Uterus (tissue), 4 donors: Measurements from ENCODE around the gene ADGRL3. TPM values are rescaled to one million over a fixed set of nuclear protein-coding genes. Genes with fewer than 3 reads are reported as not detected.

Source experiments
- DNase-seq, 2 donors: peaks; one replicate each; pipeline ENCODE4 v3.0.0-alpha.2; 2019 to 2020
- H3K27ac ChIP-seq, 2 donors: fragments of 200-600 bp; sonication (generic); 1 replicate in 1 of 2; 2 replicates in 1 of 2; pipeline ENCODE4 v1.5.1; 2016 to 2018
- H3K27me3 ChIP-seq, 2 donors: fragments of 200-600 bp; sonication (generic); one replicate each; pipeline ENCODE4 v1.5.1; 2018 to 2019; ENCODE audit warnings: control low read depth in 1 of 2
- H3K36me3 ChIP-seq, 2 donors: fragments of 200-600 bp; sonication (generic); one replicate each; pipeline ENCODE4 v1.5.1; 2019; ENCODE audit warnings: control low read depth in 1 of 2
- H3K4me1 ChIP-seq, 2 donors: fragments of 200-600 bp; sonication (generic); one replicate each; pipeline ENCODE4 v1.5.1; 2018 to 2019; ENCODE audit warnings: control low read depth in 1 of 2
- H3K4me3 ChIP-seq, 2 donors: fragments of 200-600 bp; sonication (generic); 1 replicate in 1 of 2; 2 replicates in 1 of 2; pipeline ENCODE4 v1.5.1; 2018 to 2019; ENCODE audit warnings: mild to moderate bottlenecking in 1 of 2
- H3K9me3 ChIP-seq, 2 donors: fragments of 200-600 bp; sonication (generic); one replicate each; pipeline ENCODE4 v1.5.1; 2019; ENCODE audit warnings: control low read depth in 1 of 2
- CTCF ChIP-seq, 4 experiments: fragments of 200-600 bp in 2 of 4; fragments of 450-650 bp in 2 of 4; sonication (generic) in 2 of 4; IDR thresholded peaks; one replicate each; pipeline ENCODE4 v1.5.1; 2016 to 2019; ENCODE audit warnings: antibody characterized with exemption in 4 of 4, mild to moderate bottlenecking in 2 of 4, moderate library complexity in 1 of 4
- POLR2A ChIP-seq, 2 donors: fragments of 450-650 bp; IDR thresholded peaks; one replicate each; pipeline ENCODE4 v1.6.1; 2016; ENCODE audit warnings: antibody characterized with exemption in 2 of 2, mild to moderate bottlenecking in 1 of 2, moderate library complexity in 1 of 2
- intact Hi-C: fragments of 100-400 bp; cut with DNase I; formaldehyde crosslinking; loops from one replicate; pipeline ENCODE4 v1.15.1; 2023; ENCODE audit warnings: low total_unique reads
- total RNA-seq, 4 donors: library from RNA; depleted of rRNA in 3 of 4; stranded (reverse); fragments of >200 nt in 3 of 4; gene quantifications; one replicate each; pipeline versions ENCODE4 v1.1.0 to v1.2.4, GENCODE V29; 2014 to 2023
- donor health status: DM: yes; HTN: yes; CAD: no.

The ADGRL3 gene
- total RNA-seq, 4 donors from 2014 or later = 31.5 to 411 (median 74.3) TPM

GRCh38 chr4:61320154-61320553 lies 120.0 kb downstream of the ADGRL3 start:
- intact Hi-C loops = no loop called here
- H3K9me3 ChIP-seq = no peaks in the 10 kb centered on the region
- no peak overlapping the region for H3K4me3 ChIP-seq
- TF ChIP-seq POLR2A (IDR thresholded peaks at IDR 0.05) (no peak), CTCF (IDR thresholded peaks at IDR 0.05) (no peak)
- H3K36me3 ChIP-seq = no peaks in the 10 kb centered on the region
- no peaks in the 10 kb centered on the region for H3K27me3 ChIP-seq
- H3K4me1 ChIP-seq = no peaks in the 10 kb centered on the region
- no peak overlapping the region for H3K27ac ChIP-seq
- no peak for DNase-seq

- H3K27ac ChIP-seq = no peak overlapping the region
- H3K4me1 ChIP-seq = no peaks in the 10 kb centered on the region
- intact Hi-C loops = no loop called here
- H3K27me3 ChIP-seq = no peaks in the 10 kb centered on the region
- no peak overlapping the region for H3K4me3 ChIP-seq
- H3K9me3 ChIP-seq = no peaks in the 10 kb centered on the region
- no peak for DNase-seq
- no peak for TF ChIP-seq POLR2A (IDR thresholded peaks at IDR 0.05)
- no peak for TF ChIP-seq CTCF (IDR thresholded peaks at IDR 0.05)
- no peaks in the 10 kb centered on the region for H3K36me3 ChIP-seq
Measured at GRCh38 chr4:61320631-61321030, 120.5 kb downstream of the ADGRL3 start.

- no peak for DNase-seq
- peaks cover 0 to 9% of the 10 kb centered on the region in 2 donors for H3K9me3 ChIP-seq
- H3K27me3 ChIP-seq = no peaks in the 10 kb centered on the region
- TF ChIP-seq CTCF (IDR thresholded peaks at IDR 0.05) (no peak), POLR2A (IDR thresholded peaks at IDR 0.05) (no peak)
- H3K4me1 ChIP-seq = no peaks in the 10 kb centered on the region
- H3K27ac ChIP-seq = no peak overlapping the region
- H3K36me3 ChIP-seq = no peaks in the 10 kb centered on the region
- H3K4me3 ChIP-seq = no peak overlapping the region
- intact Hi-C loops = no loop called here
Measured at GRCh38 chr4:61332693-61333092, 132.6 kb downstream of the ADGRL3 start.

DNA sequence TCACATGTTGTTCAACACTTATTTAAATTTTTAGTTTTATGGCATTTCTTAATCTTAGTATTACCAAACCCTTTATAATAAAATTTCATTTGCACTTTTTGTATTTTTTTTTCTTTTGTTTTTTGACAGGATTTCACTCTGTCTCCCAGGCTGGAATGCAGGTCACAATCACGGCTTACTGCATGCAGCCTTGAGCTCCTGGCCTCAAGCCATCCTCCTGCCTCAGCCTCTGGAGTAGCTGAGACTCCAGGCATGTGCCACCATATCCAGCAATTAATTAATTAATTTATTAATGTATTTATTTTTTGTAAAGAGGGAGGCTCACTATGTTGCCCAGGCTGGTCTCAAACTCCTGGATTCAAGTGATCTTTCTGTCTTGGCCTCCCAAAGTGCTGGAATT lies 133.4 kb downstream of the ADGRL3 start:
- H3K4me1 ChIP-seq = no peaks in the 10 kb centered on the region
- DNase-seq = no peak
- no peaks in the 10 kb centered on the region for H3K27me3 ChIP-seq
- H3K27ac ChIP-seq = no peak overlapping the region
- intact Hi-C loops = no loop called here
- H3K36me3 ChIP-seq = no peaks in the 10 kb centered on the region
- H3K4me3 ChIP-seq = no peak overlapping the region
- TF ChIP-seq CTCF (IDR thresholded peaks at IDR 0.05) = no peak
- TF ChIP-seq POLR2A (IDR thresholded peaks at IDR 0.05) = no peak
- peaks cover 0 to 9% of the 10 kb centered on the region in 2 donors for H3K9me3 ChIP-seq

DNA sequence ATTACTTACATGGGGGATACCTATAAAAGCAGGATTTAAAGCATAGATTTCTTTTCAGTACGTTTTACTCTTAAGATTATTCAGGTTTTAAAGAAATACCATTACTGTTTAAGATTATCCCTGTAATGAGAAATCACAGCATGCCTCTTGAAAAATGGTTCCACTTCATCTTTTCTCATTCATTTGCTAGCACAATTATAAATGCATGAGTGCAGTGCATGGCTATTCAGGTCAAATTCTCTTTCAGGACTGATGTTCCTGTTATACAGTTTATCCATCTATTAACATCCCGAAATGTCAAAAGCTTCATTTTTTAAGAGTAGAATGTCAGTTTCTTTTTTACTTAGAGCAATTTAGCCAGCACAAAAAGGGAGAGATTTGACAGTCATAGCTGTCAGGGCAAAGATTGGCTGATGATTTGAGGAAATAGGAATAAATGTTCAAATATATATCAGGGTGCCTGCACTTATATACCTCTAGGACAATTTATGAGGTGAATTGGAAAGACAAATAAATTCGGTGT lies 135.2 kb downstream of the ADGRL3 start:
- no peaks in the 10 kb centered on the region for H3K9me3 ChIP-seq
- DNase-seq = no peak
- H3K4me3 ChIP-seq = no peak overlapping the region
- no peak overlapping the region for H3K27ac ChIP-seq
- no peaks in the 10 kb centered on the region for H3K36me3 ChIP-seq
- no peaks in the 10 kb centered on the region for H3K4me1 ChIP-seq
- no peak for TF ChIP-seq CTCF (IDR thresholded peaks at IDR 0.05)
- no peak for TF ChIP-seq POLR2A (IDR thresholded peaks at IDR 0.05)
- intact Hi-C loops = no loop called here
- H3K27me3 ChIP-seq = no peaks in the 10 kb centered on the region
